Measurements from ENCODE around the gene ABAT.
A peak's percentile ranks its signal among the peaks of the same experiment; 100 is the strongest.

Gene ABAT

DNA sequence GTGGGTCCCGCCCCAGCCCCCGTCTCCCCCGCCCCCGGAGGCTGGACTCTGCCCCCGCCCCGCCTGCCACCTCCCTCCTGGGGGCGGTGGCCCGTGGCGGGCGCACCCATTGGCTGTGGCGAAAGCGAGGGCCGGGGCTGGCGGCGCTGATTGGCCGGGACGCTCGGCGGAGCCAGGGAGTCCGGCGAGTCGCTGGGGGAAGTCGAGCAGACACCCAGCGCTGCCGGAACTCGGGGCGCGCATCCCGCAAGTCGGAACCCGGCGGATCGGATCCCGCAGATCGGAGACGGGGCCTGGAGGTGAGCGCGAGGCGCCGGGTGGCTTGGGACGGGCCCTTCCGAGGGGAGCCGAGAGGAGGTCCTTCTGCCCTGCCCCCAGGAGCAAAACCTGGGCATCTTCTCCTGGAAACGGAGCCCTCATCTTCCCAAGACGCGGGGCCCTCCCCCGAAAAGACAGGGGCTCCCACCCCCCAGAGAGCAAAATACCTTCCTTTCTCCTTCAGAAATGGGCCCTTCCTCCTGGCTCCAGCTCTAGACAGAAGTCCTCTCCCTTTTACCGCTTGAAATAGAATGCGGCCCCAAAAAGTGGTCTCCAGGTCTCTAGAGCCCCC is at the start of gene ABAT:
Gene ABAT, plus strand, starts transcription at position 205 of the 610 bp plus-strand sequence. CDS start 61,123 bp downstream, outside the sequence.
- DNase-seq (ENCODE audit: low read depth), result peak; percentile 63

DNA sequence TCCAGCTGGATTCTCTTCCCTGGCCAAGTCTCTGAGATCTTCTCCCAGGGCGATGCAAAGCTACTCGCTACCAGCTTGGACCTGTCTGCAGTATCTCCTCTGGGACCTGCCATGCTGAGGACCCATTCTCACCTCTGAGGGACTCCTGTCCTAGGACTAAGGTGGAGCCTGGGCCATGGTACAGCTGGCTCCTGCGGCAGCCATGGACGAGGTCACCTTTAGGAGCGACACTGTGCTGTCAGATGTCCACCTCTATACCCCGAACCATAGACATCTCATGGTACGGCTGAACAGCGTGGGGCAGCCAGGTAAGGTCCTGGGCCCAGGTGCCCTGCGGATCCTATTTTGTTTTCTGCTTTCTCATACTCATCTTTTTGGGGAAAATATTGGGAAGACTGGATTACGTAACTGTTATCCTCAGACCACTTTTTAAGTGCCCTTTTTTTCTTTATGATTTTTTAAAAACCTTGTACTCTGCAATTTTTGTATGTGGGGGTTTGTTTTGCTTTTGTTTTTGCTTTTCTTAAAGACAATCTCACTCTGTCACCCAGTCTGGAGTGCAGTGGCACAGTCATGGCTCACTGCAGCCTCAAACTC is 48.8 kb upstream of the ABAT start:
- DNase-seq (ENCODE audit: low read depth), result no peak

DNA sequence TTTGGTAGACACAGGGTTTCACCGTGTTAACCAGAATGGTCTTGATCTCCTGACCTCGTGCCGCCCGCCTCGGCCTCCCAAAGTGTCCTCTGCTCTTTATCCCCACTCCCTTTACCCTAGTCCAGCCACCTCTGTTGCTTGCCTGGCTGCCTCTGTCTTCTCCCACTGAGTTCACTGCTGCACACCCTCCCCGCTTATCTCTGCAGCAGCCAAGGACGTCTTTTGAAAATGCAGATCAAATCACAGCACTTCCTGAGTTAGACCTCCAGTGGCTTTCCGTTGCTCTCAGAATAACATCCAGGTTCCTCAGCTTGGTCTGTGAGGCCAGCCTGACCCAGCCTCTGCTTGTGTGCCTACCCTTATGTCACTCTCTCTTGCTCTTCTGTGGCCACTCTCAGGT is 47.5 kb upstream of the ABAT start:
- no peak for DNase-seq (ENCODE audit: low read depth)

DNA sequence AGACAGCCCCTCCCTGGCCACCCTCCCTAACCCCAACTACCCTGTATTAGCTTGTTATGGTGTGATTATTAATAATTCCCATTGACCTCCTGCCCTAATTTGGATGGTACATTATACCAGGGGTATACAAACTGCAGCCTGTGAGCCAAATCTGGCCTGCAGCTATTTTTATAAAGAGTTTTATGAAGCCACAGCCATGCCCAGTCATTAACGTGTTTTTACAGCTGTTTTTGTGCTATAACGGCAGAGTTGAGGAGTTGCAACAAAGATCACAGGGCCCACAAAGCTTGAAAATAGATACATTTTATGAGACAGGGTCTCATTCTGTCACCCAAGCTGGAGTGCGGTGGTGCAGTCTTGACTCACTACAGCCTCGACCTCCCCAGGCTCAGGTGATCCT is 47.0 kb upstream of the ABAT start:
- DNase-seq (ENCODE audit: low read depth), result no peak

DNA sequence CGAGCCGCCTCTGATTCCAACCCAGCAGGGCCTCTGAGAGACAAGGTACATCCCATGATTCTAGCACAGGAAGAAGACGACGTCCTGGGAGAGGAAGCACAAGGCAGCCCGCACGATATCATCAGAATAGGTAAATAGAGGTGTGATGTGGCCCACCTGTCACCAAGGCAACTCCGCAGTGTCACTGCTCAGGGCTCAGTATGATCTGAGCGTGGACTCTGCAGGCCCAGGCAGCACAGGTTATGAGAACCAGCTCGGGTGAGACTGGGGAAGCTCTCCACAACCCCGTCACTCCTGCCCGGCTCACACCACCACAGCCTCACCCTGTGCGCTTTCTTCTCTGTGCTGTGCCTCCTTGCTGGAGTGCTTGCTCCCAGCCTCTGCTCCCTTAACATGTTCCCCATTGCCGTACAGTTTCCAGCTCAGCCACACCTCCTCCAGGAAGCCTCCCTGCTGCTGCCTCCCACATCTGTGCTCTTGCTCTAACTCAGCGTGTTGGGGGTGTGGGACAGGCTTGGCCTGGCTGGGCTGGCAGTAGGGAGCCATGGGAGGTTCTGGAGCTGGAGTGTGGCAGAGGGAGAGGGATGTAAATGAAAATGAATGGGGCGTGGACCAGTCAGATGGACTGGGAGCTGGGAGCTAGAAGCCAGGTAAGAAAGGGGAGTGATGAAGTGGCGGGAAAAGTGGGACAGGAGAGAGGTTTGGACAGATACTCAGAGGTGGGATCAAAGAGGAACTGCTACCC is 45.3 kb upstream of the ABAT start:
- DNase-seq (ENCODE audit: low read depth), result no peak

DNA sequence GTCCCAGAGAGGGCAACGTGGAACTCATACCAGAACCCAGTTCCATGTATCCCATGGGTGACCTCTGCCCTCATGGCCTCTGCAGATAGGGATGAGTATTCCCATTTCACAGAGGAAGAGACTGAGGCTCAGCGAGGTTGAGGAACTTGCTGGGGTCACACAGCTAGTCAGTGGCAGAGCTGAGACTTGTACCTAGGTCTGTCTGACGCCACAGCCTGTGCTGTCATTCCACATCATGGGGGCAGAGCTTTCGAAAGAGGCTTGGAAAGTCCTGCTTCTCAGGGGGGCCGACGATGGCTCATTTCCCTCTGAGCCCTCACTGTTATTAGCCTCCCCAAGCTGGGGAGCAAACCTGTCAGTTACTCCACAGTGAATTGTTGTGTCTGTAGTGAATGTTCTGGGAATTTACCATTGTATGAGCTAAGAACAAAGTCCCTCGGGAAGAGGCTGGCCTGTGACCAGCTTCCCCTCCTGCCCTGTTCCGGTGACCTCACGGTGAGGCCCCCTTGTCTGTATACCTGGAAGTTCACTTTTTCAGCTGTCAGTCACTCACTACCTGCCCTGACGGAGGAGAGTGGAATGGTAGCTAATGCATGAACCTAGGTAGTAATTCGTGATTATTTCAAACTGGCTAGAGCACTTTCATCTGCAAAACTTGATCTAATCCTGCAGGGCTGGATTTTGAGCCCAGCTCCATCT is 44.0 kb upstream of the ABAT start:
- DNase-seq (ENCODE audit: low read depth), result no peak

DNA sequence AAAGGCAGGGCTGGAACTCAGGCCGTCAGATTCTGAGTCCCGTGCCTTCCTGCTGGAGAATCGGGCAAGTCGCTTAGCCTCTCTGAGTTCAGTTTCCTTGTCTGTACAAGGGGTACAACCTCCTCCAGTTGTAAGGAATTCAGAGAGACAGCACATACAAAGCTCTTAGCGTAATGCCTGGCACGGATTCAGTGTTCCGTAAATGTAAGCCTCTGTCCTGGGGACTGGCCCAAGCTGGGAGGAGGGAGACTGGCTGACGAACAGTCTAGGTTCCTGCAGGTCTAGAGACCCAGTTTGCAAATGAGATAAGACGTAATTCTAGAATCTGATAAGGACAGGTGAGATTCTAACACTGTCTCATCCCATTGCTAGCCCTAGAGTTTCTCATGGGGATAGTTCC is 43.0 kb upstream of the ABAT start:
- no peak for DNase-seq (ENCODE audit: low read depth)

DNA sequence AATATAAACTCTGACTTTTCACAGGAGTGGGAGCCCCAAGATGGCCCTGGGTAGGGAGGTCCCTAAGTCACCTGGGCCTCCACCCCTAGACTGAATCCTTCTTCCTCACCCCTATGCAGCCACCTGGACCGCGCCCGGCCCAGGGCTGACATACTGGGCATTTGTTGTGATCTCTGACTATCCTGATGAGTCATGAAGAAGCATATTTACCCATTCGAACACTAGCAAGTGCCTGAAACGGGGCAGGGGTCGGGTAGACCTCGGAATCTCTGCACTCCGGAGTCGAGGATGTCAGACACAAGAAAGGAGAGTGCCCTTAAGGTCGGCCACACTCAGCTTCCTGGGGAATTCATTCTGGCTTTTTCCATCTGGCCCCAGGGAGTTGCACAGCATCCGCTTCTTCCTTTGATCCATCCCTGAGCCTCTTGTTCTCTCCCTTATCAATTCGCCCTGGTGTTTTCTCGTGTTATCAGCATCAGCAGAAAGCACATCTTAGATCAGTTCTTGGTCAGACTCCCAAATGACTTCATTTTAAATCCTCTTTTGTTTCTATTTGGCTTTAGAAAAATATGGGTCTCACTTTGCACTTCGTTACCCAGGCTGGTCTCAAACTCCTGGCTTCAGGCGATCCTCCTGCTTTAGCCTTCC is 42.5 kb upstream of the ABAT start:
- DNase-seq (ENCODE audit: low read depth), result peak; percentile 76

DNA sequence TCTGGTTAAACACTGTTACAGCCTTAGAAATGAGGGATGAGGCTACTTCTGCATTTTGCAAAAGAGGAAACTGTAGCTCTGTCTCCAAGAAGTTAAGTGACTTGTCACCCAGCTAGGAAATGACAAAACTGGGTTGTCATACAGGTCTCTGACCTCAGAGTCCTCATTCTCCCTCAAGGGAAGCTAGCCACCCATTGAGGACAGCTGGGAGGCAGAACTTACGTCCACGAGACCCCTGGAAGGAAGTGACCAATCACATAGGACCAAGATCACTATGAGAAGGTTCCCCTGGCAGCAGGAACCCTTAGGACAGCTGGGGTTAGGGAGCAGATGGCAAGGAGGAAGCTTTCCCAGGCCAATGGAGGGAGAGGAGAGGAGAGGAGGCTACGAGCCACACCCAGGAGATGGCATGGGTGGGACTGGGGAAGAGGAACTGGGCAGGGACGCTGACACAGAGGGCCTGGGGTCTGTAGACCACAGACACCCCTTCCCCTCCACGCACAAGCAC is 41.7 kb upstream of the ABAT start:
- DNase-seq (ENCODE audit: low read depth), result peak; percentile 63

DNA sequence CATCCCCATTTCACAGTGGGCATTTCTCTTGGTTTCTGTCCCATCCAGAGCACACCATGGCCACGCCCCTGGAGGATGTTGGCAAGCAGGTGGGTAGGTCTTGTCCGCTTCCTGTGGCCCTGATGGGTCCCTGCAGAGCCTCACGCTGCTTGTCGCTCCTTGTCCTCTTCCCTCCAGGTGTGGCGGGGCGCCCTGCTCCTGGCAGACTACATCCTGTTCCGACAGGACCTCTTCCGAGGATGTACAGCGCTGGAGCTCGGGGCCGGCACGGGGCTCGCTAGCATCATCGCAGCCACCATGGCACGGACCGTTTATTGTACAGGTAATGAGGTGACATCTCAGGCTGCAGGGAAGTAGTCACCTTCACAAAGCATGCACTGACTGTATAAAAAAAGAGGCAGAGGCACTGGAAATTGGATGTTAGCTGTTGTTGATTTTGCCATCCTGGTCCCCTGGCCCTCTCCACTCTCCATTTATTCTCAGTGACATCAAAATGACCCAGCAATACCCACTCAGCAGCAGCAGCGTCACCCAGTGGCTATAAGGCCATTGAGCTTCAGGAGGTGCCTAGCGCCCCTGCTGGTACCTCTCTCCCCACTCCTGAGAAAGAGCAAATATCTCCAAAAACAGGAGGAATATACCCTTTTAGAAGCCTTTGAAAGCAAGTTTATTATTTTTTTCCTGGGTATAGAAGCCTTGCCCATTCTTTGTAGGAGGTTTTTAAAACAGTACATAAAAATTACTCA is 39.3 kb upstream of the ABAT start:
- no peak for DNase-seq (ENCODE audit: low read depth)

DNA sequence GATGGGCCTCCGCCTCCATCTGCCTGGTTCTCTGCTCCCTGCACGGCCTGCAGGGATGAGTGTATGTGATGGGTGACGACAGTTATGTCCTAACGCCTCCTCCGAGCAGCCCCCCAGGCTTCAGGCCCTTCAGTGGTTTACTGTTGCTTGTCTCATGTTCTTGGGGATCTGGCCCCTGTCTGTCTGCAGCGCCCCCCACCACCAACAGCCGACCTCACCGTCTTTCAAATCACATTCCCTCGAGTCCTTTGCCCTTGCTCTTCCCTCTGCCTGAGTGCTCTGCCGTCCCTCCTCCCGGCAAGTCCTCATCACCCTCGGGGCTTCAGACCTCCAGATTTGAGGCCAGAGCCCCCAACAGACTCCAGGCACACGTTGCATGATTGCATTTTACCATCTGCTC is 34.7 kb upstream of the ABAT start:
- no peak for DNase-seq (ENCODE audit: low read depth)

DNA sequence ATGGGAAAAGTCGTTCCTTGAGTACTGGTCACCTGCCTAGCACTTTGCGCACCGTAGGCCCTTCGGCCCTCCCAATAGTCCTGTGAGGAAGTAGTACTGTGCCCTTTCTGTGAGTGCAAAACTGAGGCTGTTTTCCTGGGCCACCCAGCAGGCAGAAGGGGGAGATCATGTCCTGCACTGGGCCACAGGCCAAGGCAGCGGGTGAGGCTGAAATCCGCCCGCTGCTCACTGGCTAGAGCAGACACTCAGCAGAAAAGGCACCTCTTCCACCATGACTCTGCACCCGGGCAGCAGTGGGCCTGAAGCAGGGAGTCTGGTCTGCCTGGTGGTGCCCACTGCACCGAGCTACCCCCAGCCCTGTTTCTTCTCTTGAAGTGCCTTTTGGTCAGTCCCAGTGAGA is 32.7 kb upstream of the ABAT start:
- no peak for DNase-seq (ENCODE audit: low read depth)

DNA sequence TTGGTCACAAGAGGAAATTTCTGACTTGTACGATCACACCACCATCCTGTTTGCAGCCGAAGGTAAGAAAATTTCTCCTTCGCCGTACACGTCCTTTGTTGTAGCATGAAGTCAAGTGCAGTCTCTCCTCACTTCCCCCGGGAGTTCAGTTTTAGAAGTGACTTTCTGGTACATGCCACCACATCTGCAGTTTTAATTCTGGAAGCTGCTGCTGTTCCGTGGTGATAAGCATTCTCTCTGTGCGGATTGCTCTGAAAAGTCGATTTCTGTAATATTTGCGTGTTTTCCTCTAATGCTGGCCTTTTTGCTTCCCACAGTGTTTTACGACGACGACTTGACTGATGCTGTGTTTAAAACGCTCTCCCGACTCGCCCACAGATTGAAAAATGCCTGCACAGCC is 32.3 kb upstream of the ABAT start:
- peak; percentile 68 for DNase-seq (ENCODE audit: low read depth)

DNA sequence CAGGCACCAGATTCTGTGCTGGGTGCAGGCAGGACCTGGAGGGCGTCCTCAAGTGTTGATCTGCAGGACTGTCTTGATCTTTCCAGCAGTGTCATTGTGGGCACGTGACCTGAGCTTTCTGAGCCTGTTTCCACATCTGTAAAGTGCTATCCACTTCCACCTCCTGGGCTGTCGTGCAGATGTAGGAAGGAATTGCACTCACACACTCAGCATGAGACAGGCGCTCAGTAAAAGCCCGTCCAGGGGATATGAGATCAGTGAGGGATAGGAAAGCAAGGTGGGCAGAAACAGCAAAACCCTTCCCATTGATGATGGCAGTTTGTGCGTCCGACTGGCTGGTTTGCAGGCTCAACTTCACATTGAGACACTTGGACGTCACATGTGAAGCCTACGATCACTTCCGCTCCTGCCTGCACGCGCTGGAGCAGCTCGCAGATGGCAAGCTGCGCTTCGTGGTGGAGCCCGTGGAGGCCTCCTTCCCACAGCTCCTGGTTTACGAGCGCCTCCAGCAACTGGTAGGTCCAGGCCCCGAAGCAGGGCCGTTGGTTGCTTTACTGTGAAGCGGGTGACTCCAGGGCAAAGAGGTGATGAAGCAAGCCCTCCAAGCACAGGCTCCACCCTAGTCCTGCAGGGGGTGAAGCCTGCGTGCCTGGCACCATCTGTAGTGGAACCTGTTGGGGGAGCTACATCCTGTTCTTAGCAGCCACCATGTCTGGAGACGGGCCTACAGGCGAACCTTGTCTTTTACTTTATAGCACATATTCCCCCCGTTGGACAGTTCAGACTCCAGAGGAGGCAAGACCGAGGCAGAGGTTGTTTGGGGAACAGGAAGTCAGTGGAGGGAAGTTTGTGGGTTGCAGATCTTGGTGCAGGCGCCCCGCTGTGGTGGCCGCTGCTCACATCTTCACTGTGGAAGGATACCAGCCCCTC is 29.9 kb upstream of the ABAT start:
- DNase-seq (ENCODE audit: low read depth), result peak; percentile 57

DNA sequence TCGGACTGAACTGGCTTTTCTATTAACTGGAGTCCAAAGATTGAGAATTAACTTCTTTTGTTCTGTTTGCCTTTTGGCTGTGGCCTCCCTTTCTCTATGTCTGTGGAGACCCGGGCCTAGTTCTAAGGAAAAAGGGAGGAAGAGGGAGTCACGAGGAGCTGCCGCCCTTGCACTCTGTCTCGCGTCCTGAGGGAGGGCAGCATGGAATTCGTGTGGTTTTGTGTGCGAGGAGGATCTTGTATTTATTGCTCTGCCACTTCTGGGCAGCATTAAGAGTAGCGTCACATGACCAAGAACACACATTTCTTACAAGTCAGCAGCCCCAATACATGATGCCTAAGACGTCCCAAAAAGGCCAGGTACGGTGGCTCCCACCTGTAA is 29.3 kb upstream of the ABAT start:
- no peak for DNase-seq (ENCODE audit: low read depth)

DNA sequence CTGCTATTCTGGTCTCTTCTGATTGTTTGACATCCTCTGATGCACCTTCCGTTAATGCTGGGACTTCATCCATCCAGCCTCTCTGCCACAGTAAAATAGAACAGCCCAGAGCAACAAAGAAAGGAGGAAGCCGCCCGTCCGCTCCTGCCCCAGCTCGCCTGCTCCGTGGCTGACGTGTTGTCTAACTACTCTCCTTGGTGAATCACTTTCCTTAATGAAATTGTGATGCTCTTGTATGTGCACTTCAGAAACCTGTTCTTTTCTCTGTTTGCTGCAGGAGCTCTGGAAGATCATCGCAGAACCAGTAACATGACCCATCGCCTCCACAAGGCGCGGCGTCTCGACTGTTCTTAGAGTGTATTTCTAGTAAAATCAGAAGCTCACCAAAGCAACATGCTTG is 28.6 kb upstream of the ABAT start:
- no peak for DNase-seq (ENCODE audit: low read depth)

DNA sequence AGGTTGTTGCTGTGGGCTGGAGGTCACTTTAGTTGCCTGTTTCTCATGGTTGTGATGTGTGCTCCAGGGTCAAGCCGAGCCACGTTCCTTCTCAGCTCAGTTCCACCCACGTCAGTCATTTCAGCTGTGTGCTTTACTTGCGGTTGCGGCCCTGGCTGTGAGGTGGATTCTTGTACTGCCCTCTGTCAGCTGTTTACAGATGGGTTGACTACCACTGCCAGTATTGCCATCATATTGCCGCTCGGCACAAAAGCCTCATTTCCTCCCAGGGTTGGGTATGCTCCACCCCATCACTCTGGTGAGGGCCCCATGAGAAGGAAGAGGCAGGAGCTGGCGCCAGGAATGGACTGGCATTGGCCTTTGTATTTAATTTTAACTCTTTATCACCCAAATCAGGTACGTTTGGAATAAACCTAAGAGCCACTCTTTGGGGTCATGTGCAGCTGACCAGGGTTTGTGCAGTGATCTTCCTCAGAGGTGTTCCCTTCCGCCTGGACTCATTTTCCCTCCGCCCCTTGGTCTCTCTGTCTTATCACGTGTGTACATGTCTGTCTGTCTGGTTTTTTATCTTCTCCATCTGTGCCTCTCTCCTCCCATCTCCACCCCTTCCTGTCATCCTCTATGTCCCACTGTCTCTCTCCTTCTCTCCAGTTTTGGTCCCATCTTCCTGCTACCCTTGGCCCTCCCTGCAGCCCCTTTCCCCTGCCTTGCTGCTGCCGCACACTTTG is 27.9 kb upstream of the ABAT start:
- peak; percentile 44 for DNase-seq (ENCODE audit: low read depth)

DNA sequence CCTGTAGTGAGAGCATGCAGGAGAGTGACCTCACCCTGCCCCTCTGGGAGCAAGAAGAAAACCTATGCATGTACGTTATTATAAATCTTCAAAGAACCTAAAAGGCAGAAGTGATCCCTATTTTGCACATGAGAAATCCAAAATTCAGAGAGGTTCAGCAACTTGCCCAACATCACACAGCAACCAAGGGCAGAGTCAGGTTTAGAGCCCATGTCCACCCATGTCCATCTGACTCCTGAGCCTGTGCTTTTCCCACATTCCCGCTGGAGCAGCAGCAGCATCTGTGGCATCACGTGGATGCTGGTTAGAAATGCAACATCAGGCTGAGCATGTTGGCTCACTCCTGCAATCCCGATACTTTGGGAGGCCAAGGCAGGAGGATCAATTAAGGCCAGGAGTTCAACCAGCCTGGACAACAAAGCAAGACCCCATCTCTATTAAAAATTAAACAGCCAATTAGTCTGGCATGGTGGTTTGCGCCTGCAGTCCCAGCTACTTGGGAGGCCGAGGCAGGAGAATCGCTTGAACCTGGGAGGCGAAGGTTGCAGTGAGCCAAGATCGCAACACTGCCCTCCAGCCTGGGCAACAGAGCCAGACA is 26.6 kb upstream of the ABAT start:
- no peak for DNase-seq (ENCODE audit: low read depth)

DNA sequence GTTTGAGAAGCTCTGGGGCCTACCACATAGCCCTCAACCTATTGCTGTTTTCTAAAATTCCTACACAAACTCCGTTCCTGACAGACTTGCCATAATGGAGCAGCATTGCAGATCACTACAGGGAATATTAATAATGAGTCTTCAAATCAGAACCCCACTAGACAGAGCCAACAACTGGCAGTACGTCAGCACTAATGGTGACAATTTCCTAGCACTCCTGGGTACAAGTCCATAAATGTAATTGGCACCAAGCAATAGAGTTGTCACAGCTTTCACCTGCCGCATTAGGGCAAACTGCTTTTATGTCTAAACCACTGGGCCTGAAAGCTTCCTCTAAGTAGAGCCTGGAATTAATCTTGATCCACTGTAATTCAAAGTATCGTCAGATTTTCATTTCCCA is 25.5 kb upstream of the ABAT start:
- no peak for DNase-seq (ENCODE audit: low read depth)

All from CMK (cell line).